Astrocyte (in vitro differentiated cells and primary cell): Measurements from ENCODE around the gene MED6. TPM values are rescaled to one million over a fixed set of nuclear protein-coding genes. Genes with fewer than 3 reads are reported as not detected.

Experiments used
- DNase-seq: peaks from one replicate; pipeline ENCODE4 v3.0.0-alpha.2; 2010; ENCODE audit warnings: low read depth
- FAIRE-seq: peaks from 2 replicates; lab custom pipeline; 2011; peaks lifted over from hg19 to GRCh38; lab: Jason Lieb, UNC
- H2AFZ ChIP-seq: 2 replicates; pipeline ENCODE4 v1.6.0; 2012; ENCODE audit warnings: low read depth, low read length, inconsistent platforms
- H3K27ac ChIP-seq: 2 replicates; pipeline ENCODE4 v1.5.1; 2011; ENCODE audit warnings: low read depth, low read length, inconsistent platforms
- H3K27me3 ChIP-seq: 2 replicates; pipeline ENCODE4 v1.6.0; 2011; ENCODE audit warnings: low read length, inconsistent platforms; ENCODE audit not compliant: insufficient read depth
- H3K36me3 ChIP-seq: 2 replicates; pipeline ENCODE4 v1.5.1; 2011; ENCODE audit warnings: low read length, inconsistent platforms; ENCODE audit not compliant: insufficient read depth
- H3K4me1 ChIP-seq: 2 replicates; pipeline ENCODE4 v1.5.1; 2011; ENCODE audit warnings: low read length, inconsistent platforms; ENCODE audit not compliant: insufficient read depth
- H3K4me2 ChIP-seq: 2 replicates; pipeline ENCODE4 v1.6.0; 2012; ENCODE audit warnings: low read length, inconsistent platforms
- H3K4me3 ChIP-seq: 2 replicates; pipeline ENCODE4 v1.5.1; 2011; ENCODE audit warnings: low read depth, mild to moderate bottlenecking, low read length, inconsistent platforms; ENCODE audit not compliant: insufficient read depth
- H3K79me2 ChIP-seq: 2 replicates; pipeline ENCODE4 v1.6.0; 2012; ENCODE audit warnings: mild to moderate bottlenecking, low read length, inconsistent platforms; ENCODE audit not compliant: insufficient read depth
- H3K9ac ChIP-seq: 2 replicates; pipeline ENCODE4 v1.6.0; 2012; ENCODE audit warnings: mild to moderate bottlenecking, low read length, inconsistent platforms
- H3K9me3 ChIP-seq: 2 replicates; pipeline ENCODE4 v1.5.1; 2012; ENCODE audit warnings: low read depth, mild to moderate bottlenecking, low read length, inconsistent platforms; ENCODE audit not compliant: insufficient read depth
- H4K20me1 ChIP-seq: 2 replicates; pipeline ENCODE4 v1.6.0; 2012; ENCODE audit warnings: low read length, inconsistent platforms; ENCODE audit not compliant: insufficient read depth
- H3K27ac Mint-ChIP-seq: one replicate; pipeline ENCODE4 v1.8.0; 2021; ENCODE audit warnings: mild to moderate bottlenecking, mixed read lengths; ENCODE audit not compliant: unreplicated experiment
- H3K27me3 Mint-ChIP-seq: one replicate; pipeline ENCODE4 v1.8.0; 2021; ENCODE audit warnings: low read depth, mixed read lengths; ENCODE audit not compliant: unreplicated experiment
- H3K36me3 Mint-ChIP-seq: one replicate; pipeline ENCODE4 v1.8.0; 2021; ENCODE audit warnings: low read depth, mixed read lengths; ENCODE audit not compliant: unreplicated experiment
- H3K4me1 Mint-ChIP-seq: one replicate; pipeline ENCODE4 v1.8.0; 2021; ENCODE audit warnings: low read depth, mixed read lengths; ENCODE audit not compliant: unreplicated experiment
- H3K4me3 Mint-ChIP-seq: one replicate; pipeline ENCODE4 v1.8.0; 2021; ENCODE audit warnings: mild to moderate bottlenecking, moderate library complexity, mixed read lengths; ENCODE audit not compliant: unreplicated experiment
- H3K9me3 Mint-ChIP-seq: one replicate; pipeline ENCODE4 v1.8.0; 2021; ENCODE audit warnings: mild to moderate bottlenecking, mixed read lengths; ENCODE audit not compliant: unreplicated experiment
- EZH2 ChIP-seq: IDR thresholded peaks from 2 replicates; pipeline ENCODE4 v1.6.1; 2012; ENCODE audit warnings: mild to moderate bottlenecking, low read length, inconsistent platforms; ENCODE audit not compliant: insufficient read depth
- total RNA-seq: library from RNA; stranded (reverse); gene quantifications from 2 replicates; pipeline ENCODE4 v1.2.1, GENCODE V29; 2021
- TF ChIP-seq, protein P1 (sequence below): IDR thresholded peaks from 2 replicates; pipeline ENCODE4 v1.5.1; 2011; ENCODE audit warnings: low read depth, mild to moderate bottlenecking, inconsistent platforms, low read length, moderate library complexity; ENCODE audit not compliant: insufficient read depth

MED6 gene
- total RNA-seq, 1 donor from 2014 or later, result 43.5 TPM

GRCh38 chr14:70648346-70648745 is 47.9 kb upstream of the MED6 start:
- H3K4me3 ChIP-seq, result no peak overlapping the region
- no peaks in the 10 kb centered on the region for H4K20me1 ChIP-seq
- Mint-ChIP-seq H3K36me3 (peaks cover 2% of the 10 kb centered on the region), H3K4me3 (no peak overlapping the region), H3K4me1 (peaks cover 8% of the 10 kb centered on the region), H3K27me3 (peaks cover 3% of the 10 kb centered on the region), H3K9me3 (peaks cover 3% of the 10 kb centered on the region), H3K27ac (no peak overlapping the region)
- no peak overlapping the region for H2AFZ ChIP-seq
- no peaks in the 10 kb centered on the region for H3K79me2 ChIP-seq
- no peak overlapping the region for H3K4me2 ChIP-seq
- no peak for DNase-seq
- H3K27me3 ChIP-seq, result peaks cover 15% of the 10 kb centered on the region
- TF ChIP-seq EZH2, result no peak
- TF ChIP-seq, protein P1, sequence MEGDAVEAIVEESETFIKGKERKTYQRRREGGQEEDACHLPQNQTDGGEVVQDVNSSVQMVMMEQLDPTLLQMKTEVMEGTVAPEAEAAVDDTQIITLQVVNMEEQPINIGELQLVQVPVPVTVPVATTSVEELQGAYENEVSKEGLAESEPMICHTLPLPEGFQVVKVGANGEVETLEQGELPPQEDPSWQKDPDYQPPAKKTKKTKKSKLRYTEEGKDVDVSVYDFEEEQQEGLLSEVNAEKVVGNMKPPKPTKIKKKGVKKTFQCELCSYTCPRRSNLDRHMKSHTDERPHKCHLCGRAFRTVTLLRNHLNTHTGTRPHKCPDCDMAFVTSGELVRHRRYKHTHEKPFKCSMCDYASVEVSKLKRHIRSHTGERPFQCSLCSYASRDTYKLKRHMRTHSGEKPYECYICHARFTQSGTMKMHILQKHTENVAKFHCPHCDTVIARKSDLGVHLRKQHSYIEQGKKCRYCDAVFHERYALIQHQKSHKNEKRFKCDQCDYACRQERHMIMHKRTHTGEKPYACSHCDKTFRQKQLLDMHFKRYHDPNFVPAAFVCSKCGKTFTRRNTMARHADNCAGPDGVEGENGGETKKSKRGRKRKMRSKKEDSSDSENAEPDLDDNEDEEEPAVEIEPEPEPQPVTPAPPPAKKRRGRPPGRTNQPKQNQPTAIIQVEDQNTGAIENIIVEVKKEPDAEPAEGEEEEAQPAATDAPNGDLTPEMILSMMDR, result no peak
- H3K4me1 ChIP-seq, result no peaks in the 10 kb centered on the region
- H3K9ac ChIP-seq, result no peak overlapping the region
- no peaks in the 10 kb centered on the region for H3K9me3 ChIP-seq
- no peaks in the 10 kb centered on the region for H3K36me3 ChIP-seq
- no peak for FAIRE-seq
- H3K27ac ChIP-seq, result no peak overlapping the region

DNA sequence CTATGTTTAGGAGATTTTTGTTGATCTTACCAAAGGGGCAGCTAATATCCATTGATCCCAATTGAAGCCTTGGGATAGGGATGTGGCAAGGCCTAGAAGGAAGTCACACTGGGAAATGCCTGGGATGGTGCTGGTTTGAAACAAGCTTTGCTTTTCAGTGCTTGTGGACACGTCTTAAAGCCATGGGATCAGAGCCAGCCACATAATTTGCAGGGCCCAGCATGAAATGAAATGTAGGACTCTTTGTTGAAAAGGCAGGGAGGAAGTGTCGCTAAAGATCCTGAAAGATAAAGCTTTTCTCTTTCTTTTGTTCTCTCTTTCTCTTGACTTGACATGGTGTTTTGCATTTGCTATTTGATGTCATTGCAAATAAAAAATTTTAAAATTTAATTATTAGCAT is 46.2 kb upstream of the MED6 start:
- H3K4me3 ChIP-seq, result no peak overlapping the region
- H3K36me3 ChIP-seq, result no peaks in the 10 kb centered on the region
- Mint-ChIP-seq H3K27me3 (peaks cover 1% of the 10 kb centered on the region), H3K4me3 (no peak overlapping the region), H3K27ac (no peak overlapping the region), H3K9me3 (no peaks in the 10 kb centered on the region), H3K36me3 (no peaks in the 10 kb centered on the region), H3K4me1 (peaks cover 12% of the 10 kb centered on the region)
- no peak overlapping the region for H2AFZ ChIP-seq
- no peaks in the 10 kb centered on the region for H3K9me3 ChIP-seq
- no peak for DNase-seq
- H3K4me1 ChIP-seq, result peaks cover 6% of the 10 kb centered on the region
- FAIRE-seq, result no peak
- H3K79me2 ChIP-seq, result no peaks in the 10 kb centered on the region
- H3K27ac ChIP-seq, result no peak overlapping the region
- TF ChIP-seq, protein P1, result no peak
- no peak for TF ChIP-seq EZH2
- H4K20me1 ChIP-seq, result peaks cover 4% of the 10 kb centered on the region
- no peak overlapping the region for H3K9ac ChIP-seq
- peaks cover 26% of the 10 kb centered on the region for H3K27me3 ChIP-seq
- H3K4me2 ChIP-seq, result no peak overlapping the region

DNA sequence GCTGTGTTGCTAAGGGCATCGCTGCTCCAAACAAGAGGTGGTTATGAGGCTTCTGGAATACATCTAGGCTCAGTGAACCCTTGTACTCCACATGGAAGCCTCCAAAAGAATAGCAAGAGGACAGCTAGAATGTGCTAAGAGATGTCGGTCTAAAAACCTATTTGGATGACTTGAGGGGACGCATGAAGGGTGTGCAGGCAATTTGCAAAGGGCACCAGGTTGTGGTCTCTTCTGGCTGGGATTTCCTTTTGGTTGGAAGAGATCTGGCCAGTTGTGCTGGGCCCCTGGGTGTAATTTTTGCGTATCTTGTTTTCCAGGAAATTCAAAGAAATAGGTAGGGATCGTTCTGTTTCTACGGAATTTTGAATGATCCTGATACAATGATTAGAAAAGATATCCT is 45.4 kb upstream of the MED6 start:
- no peak for FAIRE-seq

More for the DNA sequence above, 45.4 kb upstream of the MED6 start:
- Histone ChIP-seq H3K27me3 (peaks cover 30% of the 10 kb centered on the region), H4K20me1 (peaks cover 4% of the 10 kb centered on the region), H3K9ac (no peak overlapping the region), H3K36me3 (no peaks in the 10 kb centered on the region), H3K79me2 (no peaks in the 10 kb centered on the region), H3K4me1 (peaks cover 10% of the 10 kb centered on the region), H3K4me3 (no peak overlapping the region), H3K4me2 (no peak overlapping the region), H3K27ac (no peak overlapping the region), H2AFZ (no peak overlapping the region), H3K9me3 (no peaks in the 10 kb centered on the region)
- no peaks in the 10 kb centered on the region for H3K36me3 Mint-ChIP-seq
- no peak for TF ChIP-seq EZH2
- TF ChIP-seq, protein P1, result no peak
- H3K4me3 Mint-ChIP-seq, result no peak overlapping the region
- H3K4me1 Mint-ChIP-seq, result peaks cover 12% of the 10 kb centered on the region
- H3K27me3 Mint-ChIP-seq, result peaks cover 3% of the 10 kb centered on the region
- no peak overlapping the region for H3K27ac Mint-ChIP-seq
- no peak for DNase-seq
- no peaks in the 10 kb centered on the region for H3K9me3 Mint-ChIP-seq
